Keratinocyte (primary cell): ENCODE data around the gene ACTN4. TPM values are rescaled to one million over a fixed set of nuclear protein-coding genes. Genes with fewer than 3 reads are reported as not detected.

Experiments
- DNase-seq: peaks from one replicate; pipeline ENCODE4 v3.0.0-alpha.2; 2011; ENCODE audit warnings: low read depth, missing footprints, low spot score
- FAIRE-seq: peaks from 2 replicates; lab custom pipeline; 2011; peaks lifted over from hg19 to GRCh38; lab: Jason Lieb, UNC
- H2AFZ ChIP-seq: 2 replicates; pipeline ENCODE4 v1.6.0; 2012; ENCODE audit warnings: low read length, control low read depth, inconsistent platforms; ENCODE audit not compliant: control insufficient read depth
- H3K27ac ChIP-seq: 2 replicates; pipeline ENCODE4 v1.5.1; 2011; ENCODE audit warnings: low read length; ENCODE audit not compliant: control insufficient read depth, insufficient read depth
- H3K27me3 ChIP-seq: 3 replicates; pipeline ENCODE4 v1.6.0; 2011; ENCODE audit warnings: low read length; ENCODE audit not compliant: control insufficient read depth, insufficient read depth; ENCODE audit errors: extremely low read depth
- H3K36me3 ChIP-seq, 2 experiments: 2 replicates in 1 of 2; 3 replicates in 1 of 2; pipeline ENCODE4 v1.5.1; 2011; ENCODE audit warnings: low read length in 2 of 2, mild to moderate bottlenecking in 1 of 2; ENCODE audit not compliant: control insufficient read depth in 2 of 2, insufficient read depth in 2 of 2; ENCODE audit errors: extremely low read depth in 1 of 2
- H3K4me1 ChIP-seq: 3 replicates; pipeline ENCODE4 v1.5.1; 2011; ENCODE audit warnings: low read length; ENCODE audit not compliant: control insufficient read depth, insufficient read depth; ENCODE audit errors: extremely low read depth
- H3K4me2 ChIP-seq: 3 replicates; pipeline ENCODE4 v1.6.0; 2011; ENCODE audit warnings: low read depth, low read length; ENCODE audit not compliant: control insufficient read depth, insufficient read depth; ENCODE audit errors: extremely low read depth
- H3K4me3 ChIP-seq, 3 experiments: fragments of 200-600 bp in 1 of 3; sonication (generic) in 1 of 3; 2 replicates in 2 of 3; 3 replicates in 1 of 3; pipeline ENCODE4 v1.5.1; 2011 to 2016; ENCODE audit warnings: low read length in 3 of 3, mild to moderate bottlenecking in 3 of 3, control low read depth in 2 of 3, inconsistent platforms in 1 of 3, low read depth in 1 of 3, mixed read lengths in 1 of 3, mixed run types in 1 of 3, moderate library complexity in 1 of 3; ENCODE audit not compliant: control insufficient read depth in 2 of 3, insufficient read depth in 2 of 3; ENCODE audit errors: extremely low read depth in 1 of 3
- H3K79me2 ChIP-seq: 2 replicates; pipeline ENCODE4 v1.6.0; 2012; ENCODE audit warnings: low read length; ENCODE audit not compliant: control insufficient read depth, insufficient read depth
- H3K9ac ChIP-seq: 3 replicates; pipeline ENCODE4 v1.6.0; 2011; ENCODE audit warnings: low read length; ENCODE audit not compliant: control insufficient read depth, insufficient read depth; ENCODE audit errors: extremely low read depth
- H3K9me1 ChIP-seq: 3 replicates; pipeline ENCODE4 v1.6.0; 2011; ENCODE audit warnings: low read length; ENCODE audit not compliant: control insufficient read depth, insufficient read depth; ENCODE audit errors: extremely low read depth
- H3K9me3 ChIP-seq: 2 replicates; pipeline ENCODE4 v1.5.1; 2012; ENCODE audit warnings: low read depth, low read length; ENCODE audit not compliant: control insufficient read depth
- H4K20me1 ChIP-seq: 3 replicates; pipeline ENCODE4 v1.6.0; 2011; ENCODE audit warnings: low read length; ENCODE audit not compliant: control insufficient read depth, insufficient read depth; ENCODE audit errors: extremely low read depth
- EZH2 ChIP-seq: IDR thresholded peaks from one replicate; pipeline ENCODE4 v1.6.1; 2012; ENCODE audit warnings: inconsistent platforms, mild to moderate bottlenecking, low read length, moderate library complexity
- dilution Hi-C: fragments of 300-500 bp; cut with MboI; formaldehyde crosslinking; loops from one replicate; pipeline ENCODE4 v1.7.0; 2020; ENCODE audit warnings: low sequenced_read_pairs; ENCODE audit not compliant: extremely low pct_ligation_motif_present
- polyA plus RNA-seq, 5 experiments: library from polyadenylated mRNA; depleted of rRNA in 3 of 5; stranded (reverse) in 3 of 5; stranded (forward) in 1 of 5; unstranded in 1 of 5; fragments of >200 nt; gene quantifications; 1 replicate in 1 of 5; 2 replicates in 3 of 5; 3 replicates in 1 of 5; pipeline versions ENCODE4 v1.2.1 to v1.2.3, GENCODE V29; 2011 to 2012; ENCODE audit warnings: missing spikeins in 2 of 5, low read depth in 1 of 5, low replicate concordance in 1 of 5
- TF ChIP-seq, protein P1 (sequence below), 3 experiments: IDR thresholded peaks in 1 of 3; conservative IDR thresholded peaks in 1 of 3; optimal IDR thresholded peaks in 1 of 3; 2 replicates in 2 of 3; 3 replicates in 1 of 3; pipeline versions ENCODE3 to v1.5.1; 2011; ENCODE audit warnings: low read length in 3 of 3, mild to moderate bottlenecking in 3 of 3, moderate library complexity in 2 of 3, control low read depth in 1 of 3, inconsistent platforms in 1 of 3; ENCODE audit not compliant: insufficient read depth in 2 of 3; ENCODE audit errors: extremely low read depth in 1 of 3

Gene ACTN4
- polyA plus RNA-seq, 1 donor (not counting 4 experiments of a cell fraction or from before 2014, with no cell fraction given), result 463 TPM

DNA sequence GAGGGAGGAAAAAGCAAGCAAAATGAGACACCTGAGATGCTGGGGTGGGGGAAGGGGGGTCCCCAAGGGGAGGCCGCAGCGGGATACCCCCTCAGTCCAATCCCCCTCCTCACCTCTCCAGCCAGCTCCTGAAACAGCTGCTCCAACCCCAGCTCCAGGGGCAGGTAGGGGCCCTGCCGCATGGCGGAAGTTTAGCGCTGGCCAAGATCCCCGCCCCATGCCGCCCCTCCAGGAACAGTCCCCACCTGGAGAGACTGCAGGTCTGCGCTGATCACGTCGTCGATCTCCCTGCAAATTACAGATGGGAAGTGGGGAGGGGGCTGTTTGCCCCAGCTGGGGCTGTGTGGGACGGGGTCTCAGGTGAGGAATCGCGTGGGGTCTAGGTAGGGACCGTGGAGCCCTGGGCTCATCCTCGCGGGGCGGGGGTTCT, 87.8 kb downstream of the ACTN4 start:
- dilution Hi-C loops, result no loop called here
- peaks cover 30% of the 10 kb centered on the region for H3K4me1 ChIP-seq
- H3K9ac ChIP-seq, result no peak overlapping the region

GRCh38 chr19:38736036-38736412, 88.6 kb downstream of the ACTN4 start:
- H3K4me2 ChIP-seq, result no peak overlapping the region
- no peaks in the 10 kb centered on the region for H3K79me2 ChIP-seq
- H3K36me3 ChIP-seq, result peaks cover 7 to 10% of the 10 kb centered on the region in 2 experiments
- H3K27me3 ChIP-seq, result no peaks in the 10 kb centered on the region
- dilution Hi-C loops, result no loop called here
- no peaks in the 10 kb centered on the region for H3K9me3 ChIP-seq
- peak overlapping the region in 1 of 3 experiments; percentile 12 for H3K4me3 ChIP-seq
- no peak overlapping the region for H3K9ac ChIP-seq
- TF ChIP-seq, protein P1, sequence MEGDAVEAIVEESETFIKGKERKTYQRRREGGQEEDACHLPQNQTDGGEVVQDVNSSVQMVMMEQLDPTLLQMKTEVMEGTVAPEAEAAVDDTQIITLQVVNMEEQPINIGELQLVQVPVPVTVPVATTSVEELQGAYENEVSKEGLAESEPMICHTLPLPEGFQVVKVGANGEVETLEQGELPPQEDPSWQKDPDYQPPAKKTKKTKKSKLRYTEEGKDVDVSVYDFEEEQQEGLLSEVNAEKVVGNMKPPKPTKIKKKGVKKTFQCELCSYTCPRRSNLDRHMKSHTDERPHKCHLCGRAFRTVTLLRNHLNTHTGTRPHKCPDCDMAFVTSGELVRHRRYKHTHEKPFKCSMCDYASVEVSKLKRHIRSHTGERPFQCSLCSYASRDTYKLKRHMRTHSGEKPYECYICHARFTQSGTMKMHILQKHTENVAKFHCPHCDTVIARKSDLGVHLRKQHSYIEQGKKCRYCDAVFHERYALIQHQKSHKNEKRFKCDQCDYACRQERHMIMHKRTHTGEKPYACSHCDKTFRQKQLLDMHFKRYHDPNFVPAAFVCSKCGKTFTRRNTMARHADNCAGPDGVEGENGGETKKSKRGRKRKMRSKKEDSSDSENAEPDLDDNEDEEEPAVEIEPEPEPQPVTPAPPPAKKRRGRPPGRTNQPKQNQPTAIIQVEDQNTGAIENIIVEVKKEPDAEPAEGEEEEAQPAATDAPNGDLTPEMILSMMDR (optimal IDR thresholded peaks at IDR 0.05 in 1 of 3, IDR thresholded peaks at IDR 0.05 in 1 of 3, conservative IDR thresholded peaks at IDR 0.05 in 1 of 3; ENCODE audit: extremely low read depth in 1 of 3, insufficient read depth in 2 of 3, low read length in 3 of 3), result peak in 1 of 3 experiments; percentile 18
- no peak for TF ChIP-seq EZH2
- FAIRE-seq (no peak), DNase-seq (no peak)
- H4K20me1 ChIP-seq, result no peaks in the 10 kb centered on the region
- peaks cover 30% of the 10 kb centered on the region for H3K4me1 ChIP-seq
- H3K27ac ChIP-seq, result no peak overlapping the region
- peaks cover 3% of the 10 kb centered on the region for H3K9me1 ChIP-seq
- H2AFZ ChIP-seq, result no peak overlapping the region

More for the DNA sequence above, 87.8 kb downstream of the ACTN4 start:
- Histone ChIP-seq H3K79me2 (no peaks in the 10 kb centered on the region), H3K9me3 (no peaks in the 10 kb centered on the region), H3K4me2 (peak overlapping the region; percentile 32), H3K27me3 (no peaks in the 10 kb centered on the region), H3K4me3 (peak overlapping the region in 2 of 3 experiments; percentile 25 to 37), H2AFZ (no peak overlapping the region), H3K27ac (peak overlapping the region; percentile 48), H3K36me3 (peaks cover 7 to 17% of the 10 kb centered on the region in 2 experiments), H4K20me1 (no peaks in the 10 kb centered on the region), H3K9me1 (peaks cover 3% of the 10 kb centered on the region)
- TF ChIP-seq, protein P1 (optimal IDR thresholded peaks at IDR 0.05 in 1 of 3, IDR thresholded peaks at IDR 0.05 in 1 of 3, conservative IDR thresholded peaks at IDR 0.05 in 1 of 3; ENCODE audit: extremely low read depth in 1 of 3, insufficient read depth in 2 of 3, low read length in 3 of 3), result no peak
- no peak for TF ChIP-seq EZH2
- FAIRE-seq (no peak), DNase-seq (no peak)
